ENCODE measurements around the gene RRAS. TPM values are rescaled to one million over a fixed set of nuclear protein-coding genes. Genes with fewer than 3 reads are reported as not detected.

The RRAS gene
- total RNA-seq: 10 to 100 TPM; 14.0 to 20.2 (median 18.8) TPM

- TF ChIP-seq POLR2A (IDR thresholded peaks at IDR 0.05): no peak
- TF ChIP-seq CTCF (IDR thresholded peaks at IDR 0.05): no peak
- DNase-seq (ENCODE audit: low spot score in 2 of 2): peak; percentile 100
- intact Hi-C loops (cut with DNase I; ENCODE audit: low total_unique reads): no loop called here
- peak within 1 kb of the TSS; percentile 32 for H3K4me3 ChIP-seq (ENCODE audit: low read depth, poor library complexity, severe bottlenecking)
- whole genome bisulfite sequencing, 2 donors: 0 to 1% methylated on average over 50 to 51 of the region's 51 CpGs
These were observed at the start of gene RRAS for GRCh38 chr19:49640113-49640898. Gene RRAS (minus strand): TSS chr19:49640143. CDS start chr19:49640098, 45 bp downstream.

- 28% methylated on average over 41 to 43 of the region's 54 CpGs for WGBS, 2 donors
- peak within 1 kb of the TSS; percentile 34 for H3K4me3 ChIP-seq (ENCODE audit: low read depth, poor library complexity, severe bottlenecking)
- intact Hi-C loops (cut with DNase I; ENCODE audit: low total_unique reads): no loop called here
- TF ChIP-seq CTCF (IDR thresholded peaks at IDR 0.05) (no peak), POLR2A (IDR thresholded peaks at IDR 0.05) (no peak)
- DNase-seq (ENCODE audit: low spot score in 2 of 2): peak in 1 of 2 donors; percentile 91
These were observed 49.5 kb upstream of the RRAS start, which contains the start of gene ADM5 for GRCh38 chr19:49689133-49690078. Gene ADM5 (plus strand): TSS chr19:49689594. CDS start chr19:49689838, 244 bp downstream.

DNA sequence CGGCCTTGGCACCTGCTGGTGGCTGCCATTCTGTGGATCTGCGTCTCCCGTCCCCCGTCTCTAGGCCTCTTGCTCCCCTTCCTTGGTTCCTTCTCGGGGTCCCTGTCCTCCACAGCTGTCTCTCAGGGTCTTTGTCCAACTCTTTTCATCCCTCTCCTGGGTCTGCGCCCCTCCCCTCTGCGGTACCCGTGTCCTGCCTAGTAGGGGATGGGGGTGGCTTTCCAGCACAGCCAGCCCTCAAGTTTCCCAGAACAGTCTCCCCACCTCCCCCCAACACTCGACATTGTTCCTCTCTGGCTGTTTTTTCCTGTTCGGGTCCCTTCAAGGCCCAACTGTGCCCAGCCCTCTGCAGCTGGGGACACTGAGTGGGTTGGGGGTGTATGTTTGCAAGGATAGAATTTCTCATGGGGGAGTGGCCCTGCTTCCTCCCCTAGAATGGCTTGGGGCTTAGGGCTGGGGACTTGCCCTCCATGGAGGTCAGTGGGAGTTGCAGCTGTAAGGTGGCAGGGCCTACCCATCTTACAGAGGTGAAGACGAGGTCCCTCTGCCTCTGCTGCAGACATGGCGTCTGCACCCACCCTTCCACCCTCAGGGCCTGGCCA is 48.7 kb upstream of the RRAS start:
- intact Hi-C loops (cut with DNase I; ENCODE audit: low total_unique reads): no loop called here
- 74 to 79% methylated on average over 10 to 12 of the region's 12 CpGs for WGBS, 2 donors
- TF ChIP-seq POLR2A (IDR thresholded peaks at IDR 0.05): no peak
- TF ChIP-seq CTCF (IDR thresholded peaks at IDR 0.05): no peak
- no peak overlapping the region for H3K4me3 ChIP-seq (ENCODE audit: low read depth, poor library complexity, severe bottlenecking)
- no peak for DNase-seq (ENCODE audit: low spot score in 2 of 2)

- WGBS, 2 donors: 70 to 71% methylated on average over 20 to 26 of the region's 26 CpGs
- intact Hi-C loops (cut with DNase I; ENCODE audit: low total_unique reads): no loop called here
- no peak for DNase-seq (ENCODE audit: low spot score in 2 of 2)
- H3K4me3 ChIP-seq (ENCODE audit: low read depth, poor library complexity, severe bottlenecking): no peak overlapping the region
- no peak for TF ChIP-seq POLR2A (IDR thresholded peaks at IDR 0.05)
- TF ChIP-seq CTCF (IDR thresholded peaks at IDR 0.05): no peak
These were observed 47.8 kb upstream of the RRAS start for GRCh38 chr19:49687566-49688316.

DNA sequence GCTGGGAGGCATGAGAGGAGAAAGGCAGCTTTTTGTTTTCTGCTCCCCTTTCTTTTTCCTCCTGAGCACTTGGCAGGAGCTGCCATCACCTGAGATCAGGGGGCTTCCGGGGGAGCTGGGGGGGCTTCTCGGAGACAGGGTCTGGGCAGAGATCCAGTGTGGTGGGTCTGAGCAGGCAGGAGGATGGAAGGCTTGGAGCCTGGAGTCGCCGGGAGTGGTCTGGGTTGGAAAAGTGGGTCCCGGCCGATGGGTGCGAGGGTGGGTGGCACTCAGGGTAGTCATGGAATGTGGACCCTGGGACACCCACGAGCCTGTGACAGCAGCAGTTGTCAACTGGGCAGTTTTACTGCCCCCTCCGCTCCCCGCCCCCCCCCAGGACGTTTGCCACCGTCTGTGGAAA is 47.2 kb upstream of the RRAS start:
- no peak overlapping the region for H3K4me3 ChIP-seq (ENCODE audit: low read depth, poor library complexity, severe bottlenecking)
- WGBS, 2 donors: 67 to 70% methylated on average over 12 of the region's 12 CpGs
- intact Hi-C loops (cut with DNase I; ENCODE audit: low total_unique reads): no loop called here
- TF ChIP-seq POLR2A (IDR thresholded peaks at IDR 0.05) (no peak), CTCF (IDR thresholded peaks at IDR 0.05) (no peak)
- no peak for DNase-seq (ENCODE audit: low spot score in 2 of 2)
